GM19324 (cell line): ENCODE data around the gene DNAJB14.

Source experiments
- ATAC-seq: cut with Tn5 transposase; IDR thresholded peaks from one replicate; pipeline ENCODE4 v1.9.1; 2021; ENCODE audit warnings: mild to moderate bottlenecking, moderate library complexity; ENCODE audit not compliant: unreplicated experiment, low FRiP score

DNAJB14 gene

GRCh38 chr4:99945718-99946355 is 581 bp downstream of the DNAJB14 start:
- ATAC-seq: peak; percentile 1

- ATAC-seq: no peak
Observed at GRCh38 chr4:99943904-99944437, 2.4 kb downstream of the DNAJB14 start.

- ATAC-seq: no peak
Observed at GRCh38 chr4:99938243-99938753, 8.1 kb downstream of the DNAJB14 start.

GRCh38 chr4:99934891-99935290 is 11.5 kb downstream of the DNAJB14 start:
- no peak for ATAC-seq

- no peak for ATAC-seq
Observed at GRCh38 chr4:99927566-99927965, 18.9 kb downstream of the DNAJB14 start.

- no peak for ATAC-seq
Observed at GRCh38 chr4:99921174-99921573, 25.2 kb downstream of the DNAJB14 start.

- ATAC-seq: no peak
Observed at GRCh38 chr4:99918656-99919055, 27.8 kb downstream of the DNAJB14 start.

GRCh38 chr4:99917575-99917974 is 28.8 kb downstream of the DNAJB14 start:
- ATAC-seq: no peak

GRCh38 chr4:99915449-99915848 is 31.0 kb downstream of the DNAJB14 start:
- no peak for ATAC-seq

- ATAC-seq: no peak
Observed at GRCh38 chr4:99894998-99895397, 51.4 kb downstream of the DNAJB14 start.

- peak; percentile 100 for ATAC-seq
Observed at GRCh38 chr4:99894161-99894997, 52.0 kb downstream of the DNAJB14 start, which contains the start of gene LAMTOR3. TSS of gene LAMTOR3 (minus strand) at chr4:99894427. CDS start at chr4:99893963, 464 bp downstream.

- ATAC-seq: no peak
Observed at GRCh38 chr4:99893839-99894160, 52.6 kb downstream of the DNAJB14 start.

- ATAC-seq: no peak
Observed at GRCh38 chr4:99893029-99893428, 53.4 kb downstream of the DNAJB14 start.

GRCh38 chr4:99891351-99891750 is 55.1 kb downstream of the DNAJB14 start:
- ATAC-seq: no peak

GRCh38 chr4:99887837-99888236 is 58.6 kb downstream of the DNAJB14 start:
- ATAC-seq: no peak

- no peak for ATAC-seq
Observed at GRCh38 chr4:99886146-99886545, 60.3 kb downstream of the DNAJB14 start.

GRCh38 chr4:99885687-99886086 is 60.7 kb downstream of the DNAJB14 start:
- no peak for ATAC-seq

- ATAC-seq: no peak
Observed at GRCh38 chr4:99885063-99885664, 61.3 kb downstream of the DNAJB14 start.

GRCh38 chr4:99879458-99879857 is 67.0 kb downstream of the DNAJB14 start:
- no peak for ATAC-seq

- ATAC-seq: no peak
Observed at GRCh38 chr4:99878604-99879003, 67.8 kb downstream of the DNAJB14 start.

- ATAC-seq: no peak
Observed at GRCh38 chr4:99876946-99877345, 69.5 kb downstream of the DNAJB14 start.
